ENCODE results near the gene TDRD7.

The TDRD7 gene

GRCh38 chr9:97521576-97522333 is 109.9 kb downstream of the TDRD7 start:
- TF ChIP-seq SIN3A (IDR thresholded peaks at IDR 0.05; ENCODE audit: borderline replicate concordance, insufficient read depth, low read length) = no peak

- TF ChIP-seq POLR2AphosphoS5 (IDR thresholded peaks at IDR 0.05; ENCODE audit: low read depth, low read length) = no peak
- no peak for TF ChIP-seq SIN3A (IDR thresholded peaks at IDR 0.05; ENCODE audit: borderline replicate concordance, insufficient read depth, low read length)
- TF ChIP-seq FOXP2 (optimal IDR thresholded peaks at IDR 0.05; ENCODE audit: borderline replicate concordance, extremely low read depth, extremely low read length, insufficient read depth) = no peak
- no peak for TF ChIP-seq TAF1 (IDR thresholded peaks at IDR 0.05; ENCODE audit: borderline replicate concordance, insufficient read depth, low read length)
- TF ChIP-seq REST (IDR thresholded peaks at IDR 0.05; ENCODE audit: insufficient read depth in 1 of 2, low read depth in 2 of 2, low read length in 2 of 2) = no peak
These were observed 112.5 kb downstream of the TDRD7 start for GRCh38 chr9:97524424-97524823.

GRCh38 chr9:97525451-97525850 is 113.6 kb downstream of the TDRD7 start:
- no peak for TF ChIP-seq SIN3A (IDR thresholded peaks at IDR 0.05; ENCODE audit: borderline replicate concordance, insufficient read depth, low read length)
- TF ChIP-seq POLR2AphosphoS5 (IDR thresholded peaks at IDR 0.05; ENCODE audit: low read depth, low read length) = no peak
- no peak for TF ChIP-seq REST (IDR thresholded peaks at IDR 0.05; ENCODE audit: insufficient read depth in 1 of 2, low read depth in 2 of 2, low read length in 2 of 2)
- no peak for TF ChIP-seq TAF1 (IDR thresholded peaks at IDR 0.05; ENCODE audit: borderline replicate concordance, insufficient read depth, low read length)
- TF ChIP-seq FOXP2 (optimal IDR thresholded peaks at IDR 0.05; ENCODE audit: borderline replicate concordance, extremely low read depth, extremely low read length, insufficient read depth) = no peak

GRCh38 chr9:97526895-97527575 is 115.1 kb downstream of the TDRD7 start:
- TF ChIP-seq SIN3A (IDR thresholded peaks at IDR 0.05; ENCODE audit: borderline replicate concordance, insufficient read depth, low read length) (no peak), POLR2AphosphoS5 (IDR thresholded peaks at IDR 0.05; ENCODE audit: low read depth, low read length) (no peak), TAF1 (IDR thresholded peaks at IDR 0.05; ENCODE audit: borderline replicate concordance, insufficient read depth, low read length) (no peak), REST (IDR thresholded peaks at IDR 0.05; ENCODE audit: insufficient read depth in 1 of 2, low read depth in 2 of 2, low read length in 2 of 2) (no peak), FOXP2 (optimal IDR thresholded peaks at IDR 0.05; ENCODE audit: borderline replicate concordance, extremely low read depth, extremely low read length, insufficient read depth) (no peak)

GRCh38 chr9:97527626-97528528 is 116.0 kb downstream of the TDRD7 start:
- TF ChIP-seq SIN3A (IDR thresholded peaks at IDR 0.05; ENCODE audit: borderline replicate concordance, insufficient read depth, low read length) = no peak
- no peak for TF ChIP-seq FOXP2 (optimal IDR thresholded peaks at IDR 0.05; ENCODE audit: borderline replicate concordance, extremely low read depth, extremely low read length, insufficient read depth)
- TF ChIP-seq POLR2AphosphoS5 (IDR thresholded peaks at IDR 0.05; ENCODE audit: low read depth, low read length) = no peak
- no peak for TF ChIP-seq REST (IDR thresholded peaks at IDR 0.05; ENCODE audit: insufficient read depth in 1 of 2, low read depth in 2 of 2, low read length in 2 of 2)
- TF ChIP-seq TAF1 (IDR thresholded peaks at IDR 0.05; ENCODE audit: borderline replicate concordance, insufficient read depth, low read length) = no peak
